Mesenchymal stem cell (in vitro differentiated cells and primary cell): ENCODE measurements around the gene VMAC.
A peak's percentile ranks its signal among the peaks of the same experiment; 100 is the strongest.

Experiments used
- DNase-seq: peaks from one replicate; pipeline ENCODE4 v3.0.0-alpha.2; 2013
- H2AFZ ChIP-seq: one replicate; pipeline ENCODE4 v1.6.1; 2013; ENCODE audit warnings: low read depth, mild to moderate bottlenecking, control low read depth, inconsistent platforms, low read length, moderate library complexity
- H2AK5ac ChIP-seq: 2 replicates; pipeline ENCODE4 v1.6.1; 2013; ENCODE audit warnings: low read length, moderate library complexity, mild to moderate bottlenecking, inconsistent platforms; ENCODE audit not compliant: severe bottlenecking
- H2BK120ac ChIP-seq: one replicate; pipeline ENCODE4 v1.6.1; 2013; ENCODE audit warnings: low read depth, mild to moderate bottlenecking, inconsistent platforms, low read length, moderate library complexity
- H2BK12ac ChIP-seq, 2 experiments: one replicate each; pipeline ENCODE4 v1.6.1; 2013; ENCODE audit warnings: inconsistent platforms in 2 of 2, low read length in 2 of 2, mild to moderate bottlenecking in 2 of 2, moderate library complexity in 2 of 2, control low read depth in 1 of 2
- H2BK15ac ChIP-seq: one replicate; pipeline ENCODE4 v1.6.1; 2013; ENCODE audit warnings: mild to moderate bottlenecking, low read depth, inconsistent platforms; ENCODE audit not compliant: poor library complexity, severe bottlenecking
- H2BK5ac ChIP-seq: 2 replicates; pipeline ENCODE4 v1.6.1; 2013; ENCODE audit warnings: low read depth, mild to moderate bottlenecking, low read length, control low read depth, inconsistent platforms; ENCODE audit not compliant: poor library complexity, severe bottlenecking
- H3K14ac ChIP-seq, 2 experiments: one replicate each; pipeline ENCODE4 v1.6.1; 2013; ENCODE audit warnings: inconsistent platforms in 2 of 2, low read length in 2 of 2, control low read depth in 1 of 2, mild to moderate bottlenecking in 1 of 2, moderate library complexity in 1 of 2
- H3K18ac ChIP-seq, 2 experiments: one replicate each; pipeline ENCODE4 v1.6.1; 2013; ENCODE audit warnings: inconsistent platforms in 2 of 2, low read length in 2 of 2, control low read depth in 1 of 2, low read depth in 1 of 2, mild to moderate bottlenecking in 1 of 2
- H3K23ac ChIP-seq, 2 experiments: one replicate each; pipeline ENCODE4 v1.6.1; 2013; ENCODE audit warnings: inconsistent platforms in 2 of 2, low read length in 2 of 2, mild to moderate bottlenecking in 2 of 2, moderate library complexity in 2 of 2, control low read depth in 1 of 2
- H3K27ac ChIP-seq: 2 replicates; pipeline ENCODE4 v1.5.1; 2013; ENCODE audit warnings: mild to moderate bottlenecking, moderate library complexity, low read length, control low read depth, inconsistent platforms; ENCODE audit not compliant: poor library complexity, severe bottlenecking
- H3K27me3 ChIP-seq, 2 experiments: 2 replicates each; pipeline versions ENCODE4 v1.6.1 to v1.7.0; 2013; ENCODE audit warnings: low read length in 2 of 2, mild to moderate bottlenecking in 2 of 2, moderate library complexity in 2 of 2, control low read depth in 1 of 2, inconsistent platforms in 1 of 2; ENCODE audit not compliant: control insufficient read depth in 1 of 2, insufficient read depth in 1 of 2
- H3K36me3 ChIP-seq, 2 experiments: 2 replicates each; pipeline versions ENCODE4 v1.6.1 to v1.7.0; 2013; ENCODE audit warnings: low read length in 2 of 2, control low read depth in 1 of 2, inconsistent platforms in 1 of 2, low read depth in 1 of 2, mild to moderate bottlenecking in 1 of 2; ENCODE audit not compliant: insufficient read depth in 2 of 2, control insufficient read depth in 1 of 2
- H3K4ac ChIP-seq, 2 experiments: one replicate each; pipeline ENCODE4 v1.6.1; 2013; ENCODE audit warnings: inconsistent platforms in 2 of 2, low read length in 2 of 2, mild to moderate bottlenecking in 2 of 2, moderate library complexity in 2 of 2, control low read depth in 1 of 2, low read depth in 1 of 2
- H3K4me1 ChIP-seq: 2 replicates; pipeline ENCODE4 v1.6.1; 2013; ENCODE audit warnings: low read depth, low read length, control low read depth; ENCODE audit not compliant: control insufficient read depth, insufficient read depth
- H3K4me2 ChIP-seq: 2 replicates; pipeline ENCODE4 v1.6.1; 2013; ENCODE audit warnings: low read length, mild to moderate bottlenecking, inconsistent platforms; ENCODE audit not compliant: poor library complexity, severe bottlenecking
- H3K4me3 ChIP-seq, 2 experiments: 2 replicates each; pipeline versions ENCODE4 v1.5.1 to v1.7.0; 2013; ENCODE audit warnings: low read length in 2 of 2, mild to moderate bottlenecking in 2 of 2, control low read depth in 1 of 2, low read depth in 1 of 2; ENCODE audit not compliant: insufficient read depth in 1 of 2
- H3K79me1 ChIP-seq: replicated peaks from 2 replicates; pipeline ENCODE4 v1.6.1; 2013; ENCODE audit warnings: mild to moderate bottlenecking, control low read depth, low read length, inconsistent platforms; ENCODE audit not compliant: poor library complexity, severe bottlenecking
- H3K9ac ChIP-seq: 2 replicates; pipeline ENCODE4 v1.7.0; 2013; ENCODE audit warnings: mild to moderate bottlenecking, low read length, moderate library complexity
- H3K9me3 ChIP-seq: 2 replicates; pipeline ENCODE4 v1.7.0; 2013; ENCODE audit warnings: mild to moderate bottlenecking, low read length; ENCODE audit not compliant: control insufficient read depth
- H4K8ac ChIP-seq: one replicate; pipeline ENCODE4 v1.6.1; 2013; ENCODE audit warnings: inconsistent platforms, mild to moderate bottlenecking, low read length, moderate library complexity
- H4K91ac ChIP-seq: one replicate; pipeline ENCODE4 v1.6.1; 2013; ENCODE audit warnings: mild to moderate bottlenecking, low read length, inconsistent platforms
- WGBS: methylation state at CpG from one replicate; pipeline ENCODE4 v1.1.7; 2013; ENCODE audit warnings: mixed read lengths; 5-methylcytosine and 5-hydroxymethylcytosine counted together

Gene VMAC

GRCh38 chr19:5877427-5877826 lies 27.2 kb upstream of the VMAC start:
- Histone ChIP-seq H3K27ac (no peak overlapping the region), H3K23ac (no peak overlapping the region), H3K14ac (no peak overlapping the region), H3K4me3 (no peak overlapping the region), H3K79me1 (no peaks in the 10 kb centered on the region), H3K9me3 (no peaks in the 10 kb centered on the region), H3K18ac (no peak overlapping the region), H2BK12ac (peak overlapping the region in 1 of 2 experiments; percentile 18), H4K91ac (no peak overlapping the region), H3K4me2 (no peak overlapping the region), H2AFZ (no peak overlapping the region), H3K9ac (no peak overlapping the region), H2AK5ac (peak overlapping the region; percentile 6), H4K8ac (peak overlapping the region; percentile 2), H2BK120ac (no peak overlapping the region), H3K36me3 (no peaks in the 10 kb centered on the region), H2BK15ac (peak overlapping the region; percentile 88), H3K4ac (no peak overlapping the region), H3K27me3 (peaks cover 0 to 22% of the 10 kb centered on the region in 2 experiments), H3K4me1 (peaks cover 37% of the 10 kb centered on the region), H2BK5ac (no peak overlapping the region)
- 91% methylated on average over 8 of the region's 8 CpGs for WGBS
- no peak for DNase-seq

DNA sequence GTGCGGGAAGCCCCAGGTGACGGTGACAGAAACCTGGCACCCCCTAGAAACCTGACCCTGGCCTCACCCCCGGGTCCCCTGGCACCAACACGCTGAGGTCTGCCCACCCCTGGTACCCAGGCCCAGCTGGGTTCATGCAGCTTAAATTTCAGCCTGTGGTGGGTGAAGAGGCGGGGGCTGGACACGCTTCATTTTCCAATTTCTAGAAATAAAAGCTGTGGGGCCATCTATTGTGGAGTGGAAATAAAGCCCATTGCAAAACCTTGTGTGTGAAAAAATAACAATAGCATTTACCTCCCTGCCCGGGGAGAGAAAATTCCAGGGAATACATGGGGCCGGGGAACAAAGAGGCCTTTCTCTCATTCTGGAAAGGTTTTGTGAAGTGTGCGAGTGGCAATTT lies 26.8 kb upstream of the VMAC start:
- H2BK12ac ChIP-seq, result peak overlapping the region in 1 of 2 experiments; percentile 18
- no peak overlapping the region for H3K18ac ChIP-seq
- H3K9me3 ChIP-seq, result no peaks in the 10 kb centered on the region
- H4K91ac ChIP-seq, result no peak overlapping the region
- H3K4me1 ChIP-seq, result peaks cover 37% of the 10 kb centered on the region
- H3K9ac ChIP-seq, result no peak overlapping the region
- peak overlapping the region; percentile 6 for H2AK5ac ChIP-seq
- H3K36me3 ChIP-seq, result no peaks in the 10 kb centered on the region
- DNase-seq, result no peak
- H3K4me2 ChIP-seq, result no peak overlapping the region
- no peak overlapping the region for H3K27ac ChIP-seq
- H4K8ac ChIP-seq, result no peak overlapping the region
- H3K4me3 ChIP-seq, result no peak overlapping the region
- H2BK15ac ChIP-seq, result no peak overlapping the region
- no peak overlapping the region for H2BK120ac ChIP-seq
- no peak overlapping the region for H2AFZ ChIP-seq
- H3K23ac ChIP-seq, result no peak overlapping the region
- peaks cover 0 to 22% of the 10 kb centered on the region in 2 experiments for H3K27me3 ChIP-seq
- WGBS, result 83% methylated on average over 9 of the region's 9 CpGs
- no peak overlapping the region for H3K4ac ChIP-seq
- no peak overlapping the region for H2BK5ac ChIP-seq
- no peaks in the 10 kb centered on the region for H3K79me1 ChIP-seq
- H3K14ac ChIP-seq, result no peak overlapping the region

DNA sequence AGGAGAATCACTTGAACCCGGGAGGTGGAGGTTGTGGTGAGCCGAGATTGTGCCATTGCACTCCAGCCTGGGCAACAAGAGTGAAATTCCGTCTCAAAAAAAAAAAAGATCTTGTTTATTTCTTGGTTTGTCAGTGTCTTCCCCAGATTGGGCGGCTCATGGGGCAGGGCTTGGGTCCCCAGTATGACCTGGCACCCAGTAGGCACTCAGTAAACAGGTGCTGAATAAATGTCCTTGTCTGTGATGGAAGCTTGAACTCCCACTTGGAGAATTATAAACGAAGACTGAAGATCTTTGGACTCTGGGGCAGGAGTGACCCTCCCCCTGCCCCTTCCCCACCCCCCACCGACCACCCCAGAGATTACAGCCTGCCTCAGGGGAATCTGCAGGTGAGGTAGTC lies 24.5 kb upstream of the VMAC start:
- H2BK12ac ChIP-seq, result peak overlapping the region in 1 of 2 experiments; percentile 76
- no peak overlapping the region for H3K14ac ChIP-seq
- whole genome bisulfite sequencing, result 64% methylated on average over 5 of the region's 6 CpGs
- H2AFZ ChIP-seq, result no peak overlapping the region
- no peak overlapping the region for H2BK15ac ChIP-seq
- no peaks in the 10 kb centered on the region for H3K9me3 ChIP-seq
- H2BK120ac ChIP-seq, result no peak overlapping the region
- DNase-seq, result no peak
- H3K27me3 ChIP-seq, result peaks cover 0 to 22% of the 10 kb centered on the region in 2 experiments
- peaks cover 33% of the 10 kb centered on the region for H3K4me1 ChIP-seq
- no peaks in the 10 kb centered on the region for H3K36me3 ChIP-seq
- H3K4ac ChIP-seq, result no peak overlapping the region
- H4K91ac ChIP-seq, result no peak overlapping the region
- no peak overlapping the region for H2BK5ac ChIP-seq
- no peak overlapping the region for H3K23ac ChIP-seq
- no peak overlapping the region for H3K9ac ChIP-seq
- H3K4me2 ChIP-seq, result peak overlapping the region; percentile 52
- no peaks in the 10 kb centered on the region for H3K79me1 ChIP-seq
- peak overlapping the region; percentile 19 for H3K27ac ChIP-seq
- peak overlapping the region; percentile 71 for H2AK5ac ChIP-seq
- no peak overlapping the region for H3K4me3 ChIP-seq
- H4K8ac ChIP-seq, result no peak overlapping the region
- H3K18ac ChIP-seq, result peak overlapping the region in 1 of 2 experiments; percentile 29

DNA sequence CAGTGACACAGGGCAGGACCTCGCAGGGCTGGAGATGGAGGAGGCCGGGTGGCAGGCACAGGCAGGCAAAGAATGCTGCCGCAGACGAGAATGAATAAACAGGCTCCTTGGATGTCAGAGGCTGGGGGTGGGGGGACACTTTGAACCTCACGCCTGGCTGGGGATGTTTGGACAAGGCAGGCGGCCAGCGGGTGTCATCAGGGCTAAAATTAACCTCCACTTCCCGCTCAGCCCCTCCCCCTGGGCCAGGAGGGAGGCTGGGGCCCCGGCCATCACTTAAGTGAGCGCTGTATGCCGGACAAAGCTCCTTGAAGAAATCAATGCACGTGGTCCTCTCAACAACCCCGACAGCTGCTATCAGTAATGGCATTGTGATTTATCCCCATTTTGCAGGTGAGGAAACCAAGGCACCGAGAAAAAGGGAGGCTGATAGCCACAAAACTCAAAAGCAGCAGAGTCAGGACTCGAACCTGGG lies 24.0 kb upstream of the VMAC start:
- Histone ChIP-seq H4K8ac (peak overlapping the region; percentile 80), H2AK5ac (peak overlapping the region; percentile 28), H3K4ac (peak overlapping the region; percentile 15 to 87), H3K79me1 (no peaks in the 10 kb centered on the region), H3K9ac (peak overlapping the region; percentile 54), H3K36me3 (no peaks in the 10 kb centered on the region), H3K14ac (no peak overlapping the region), H3K4me3 (no peak overlapping the region), H2BK120ac (peak overlapping the region; percentile 29), H2AFZ (no peak overlapping the region), H4K91ac (peak overlapping the region; percentile 89), H3K27me3 (peaks cover 0 to 22% of the 10 kb centered on the region in 2 experiments), H3K9me3 (no peaks in the 10 kb centered on the region), H2BK15ac (no peak overlapping the region), H3K4me2 (peak overlapping the region; percentile 52), H3K27ac (no peak overlapping the region), H3K18ac (peak overlapping the region; percentile 47 to 79), H3K23ac (no peak overlapping the region), H2BK5ac (no peak overlapping the region), H2BK12ac (peak overlapping the region; percentile 93 to 99), H3K4me1 (peaks cover 33% of the 10 kb centered on the region)
- 8% methylated on average over 15 of the region's 15 CpGs for WGBS
- DNase-seq, result peak; percentile 96
